ENCODE results near the gene TCF12.

The TCF12 gene

DNA sequence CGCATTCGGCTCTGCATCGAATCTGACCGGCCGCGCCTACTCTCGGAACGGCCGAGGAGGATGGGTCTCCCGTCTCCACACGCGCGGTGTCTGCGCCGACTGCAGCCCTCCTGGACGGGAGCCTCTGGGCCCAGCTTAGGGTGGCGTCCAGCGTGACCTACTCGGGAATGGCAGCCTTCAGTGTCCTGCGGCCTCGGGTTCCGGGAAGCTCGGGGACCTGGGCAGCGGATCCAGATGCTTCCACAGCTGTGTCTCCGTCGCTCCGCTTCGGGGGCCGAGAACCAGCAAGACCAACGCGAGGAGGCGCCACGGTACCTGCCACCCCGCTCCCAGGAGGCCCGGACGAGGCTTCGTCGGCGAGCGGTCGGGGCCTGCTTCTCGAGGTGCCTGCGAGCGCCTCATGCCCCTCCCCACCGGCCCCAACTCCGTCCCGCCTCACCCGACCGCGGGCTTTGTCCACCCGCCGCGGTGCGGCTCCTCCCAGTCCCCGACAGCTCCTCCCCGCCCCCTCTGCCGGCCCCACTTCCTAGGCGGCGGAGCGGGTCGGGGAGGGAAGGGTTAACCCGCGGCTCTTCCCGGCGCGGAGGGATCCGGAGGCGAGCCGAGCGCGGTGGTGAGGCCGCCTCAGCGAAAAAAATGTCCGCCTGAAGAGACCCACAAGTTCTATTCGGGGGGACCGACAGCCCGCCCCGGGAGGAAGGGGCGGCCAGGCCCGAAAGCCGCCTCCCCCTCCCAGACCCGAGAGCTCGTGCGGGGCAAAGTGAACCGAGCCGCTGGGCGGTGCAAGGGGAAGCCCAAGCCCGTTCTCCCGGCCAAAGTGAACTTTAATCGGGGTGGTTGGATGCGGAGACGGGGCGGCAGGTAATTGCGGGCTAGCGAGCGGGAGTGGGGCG is at the start of gene TCF12:
Gene TCF12 (plus strand): TSS at position 599 of the 893 bp plus-strand sequence. CDS start 1,270 bp downstream, outside the sequence.
- intact Hi-C loops (cut with DNase I), result loop anchor here (1.0 to 10.0 kb wide), 4 partner anchors 31 to 387 kb away; no protein-coding TSS in a partner anchor
- DNase-seq, result peak; percentile 85 to 98 (median 89)

DNA sequence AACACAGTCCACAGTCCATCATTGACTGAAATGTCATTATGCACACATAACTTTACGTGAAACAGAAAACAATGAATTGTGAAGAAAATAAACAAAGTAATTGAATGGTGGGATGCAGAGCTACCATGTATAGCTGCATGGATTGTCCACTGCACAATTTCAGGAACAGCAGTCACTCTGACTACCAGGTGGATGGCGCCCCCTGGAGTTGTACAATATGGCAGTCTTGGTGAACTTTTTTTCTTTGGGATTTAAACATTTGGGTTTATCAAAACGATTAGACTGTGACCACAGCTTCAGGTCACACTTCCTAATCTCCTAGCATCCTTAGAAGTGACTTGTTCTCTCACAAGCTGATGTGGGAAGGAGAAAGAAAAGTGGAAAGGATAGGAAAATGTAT is 48.9 kb upstream of the TCF12 start:
- peak in 7 of 10 donors; percentile 48 to 89 (median 56) for DNase-seq
- intact Hi-C loops (cut with DNase I), result loop anchor here (5.0 kb wide), 2 partner anchors 47 to 372 kb away; no protein-coding TSS in a partner anchor

DNA sequence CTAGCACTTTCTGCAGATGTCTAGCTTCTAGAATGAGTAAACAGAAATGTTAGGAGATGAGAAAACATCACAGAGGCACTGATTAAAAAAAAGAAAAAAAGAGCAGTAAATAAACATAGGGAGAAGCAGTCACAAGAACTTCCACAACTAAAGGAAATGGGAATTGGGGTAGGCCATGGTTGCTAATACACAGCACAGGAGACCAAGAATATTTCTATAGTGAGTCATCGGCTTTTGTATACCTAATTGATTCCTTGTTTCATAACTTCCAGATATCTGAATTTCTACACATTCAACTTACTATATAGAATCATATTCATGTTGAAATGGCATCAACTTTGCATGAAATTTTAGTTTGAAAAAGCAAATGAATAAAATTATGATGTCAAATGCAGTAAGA is 47.3 kb upstream of the TCF12 start:
- intact Hi-C loops (cut with DNase I), result no loop called here
- DNase-seq, result no peak

DNA sequence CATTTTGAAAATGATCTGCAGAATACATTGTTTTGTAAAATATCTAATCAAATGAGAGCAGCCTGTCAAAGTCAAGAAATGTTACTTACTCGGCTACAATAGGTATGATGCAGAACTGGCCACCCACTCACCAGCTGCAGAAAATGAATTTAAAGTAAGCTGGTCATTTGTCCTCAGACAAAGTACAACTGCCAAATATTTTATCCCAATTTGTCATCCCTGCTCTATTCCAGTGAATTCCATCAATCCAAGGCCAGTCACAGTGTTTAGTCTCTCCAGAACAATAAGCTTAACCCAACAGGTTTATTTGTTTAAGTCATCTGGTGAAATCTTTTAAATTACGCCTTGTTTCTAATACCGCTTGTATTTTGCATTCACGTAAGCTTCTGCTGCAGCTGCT is 46.6 kb upstream of the TCF12 start:
- intact Hi-C loops (cut with DNase I), result no loop called here
- DNase-seq, result no peak

DNA sequence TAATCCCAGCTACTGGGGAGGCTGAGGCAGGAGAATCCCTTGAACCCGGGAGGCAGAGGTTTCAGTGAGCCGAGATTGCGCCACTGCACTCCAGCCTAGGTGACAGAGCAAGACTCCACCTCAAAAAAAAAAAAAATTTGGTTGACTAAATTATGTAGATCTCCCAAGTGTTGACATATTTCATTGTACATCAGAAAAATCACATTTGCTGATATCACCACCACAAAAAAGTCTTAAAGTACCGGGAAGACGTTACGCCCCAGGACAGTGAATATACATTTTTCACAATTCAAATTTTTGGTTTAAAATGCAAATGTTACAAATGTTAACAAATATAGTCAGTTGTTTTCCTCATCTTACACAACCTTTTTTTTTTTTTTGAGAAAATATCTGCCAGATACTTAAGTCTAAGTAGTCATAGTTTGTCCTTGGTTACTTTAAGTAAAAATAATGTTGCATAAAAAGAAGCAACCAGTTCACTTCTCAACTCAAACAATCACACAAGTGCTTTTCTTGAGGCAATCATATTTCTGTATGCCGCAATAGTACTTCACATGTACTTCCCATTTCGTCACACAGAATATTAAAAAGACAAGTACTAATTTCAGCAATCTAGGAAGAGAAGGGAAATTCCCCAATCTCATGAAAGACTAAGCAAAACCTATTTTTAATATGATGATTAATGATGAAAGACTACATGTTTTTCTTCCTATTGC is 41.0 kb upstream of the TCF12 start:
- intact Hi-C loops (cut with DNase I), result no loop called here
- no peak for DNase-seq

DNA sequence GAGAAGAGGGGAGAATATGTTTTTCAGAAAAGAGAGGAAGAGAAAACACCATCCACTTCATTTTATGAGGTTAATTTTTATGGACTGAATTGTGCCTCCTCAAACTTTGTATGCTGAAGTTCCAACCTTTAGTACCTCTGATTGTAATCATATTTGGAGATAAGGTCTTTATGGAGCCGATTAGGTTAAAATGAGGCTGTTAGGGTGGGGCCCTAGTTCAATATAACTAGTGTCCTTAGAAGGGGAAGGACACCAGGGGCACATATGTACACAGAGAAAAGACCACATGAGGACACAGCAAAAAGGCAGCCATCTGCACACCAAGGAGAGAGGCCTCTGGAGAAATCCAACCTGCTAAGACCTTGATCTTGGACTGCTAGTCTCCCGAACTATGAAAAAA is 38.9 kb upstream of the TCF12 start:
- intact Hi-C loops (cut with DNase I), result no loop called here
- DNase-seq, result no peak

DNA sequence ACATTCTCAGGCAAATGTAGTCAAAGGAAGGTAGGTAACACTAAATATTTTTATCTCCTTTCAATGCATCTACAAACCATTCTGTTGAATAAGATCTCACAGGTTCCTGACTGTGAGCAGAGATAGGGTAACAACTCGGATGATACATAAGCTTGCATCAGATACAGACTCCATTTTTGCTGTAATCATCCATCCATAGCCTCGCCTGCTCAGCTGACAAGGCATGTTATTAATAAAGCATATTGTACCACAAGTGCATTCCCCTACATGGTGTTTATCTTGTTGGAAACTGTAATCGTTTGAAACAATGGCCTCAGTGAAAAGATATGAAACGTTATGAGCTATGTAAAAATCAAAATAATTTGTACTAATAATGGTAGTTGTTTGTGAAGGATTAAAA is 35.4 kb upstream of the TCF12 start:
- intact Hi-C loops (cut with DNase I), result loop anchor here (10.0 kb wide), 1 partner anchor 422 kb away; no protein-coding TSS in a partner anchor
- no peak for DNase-seq

DNA sequence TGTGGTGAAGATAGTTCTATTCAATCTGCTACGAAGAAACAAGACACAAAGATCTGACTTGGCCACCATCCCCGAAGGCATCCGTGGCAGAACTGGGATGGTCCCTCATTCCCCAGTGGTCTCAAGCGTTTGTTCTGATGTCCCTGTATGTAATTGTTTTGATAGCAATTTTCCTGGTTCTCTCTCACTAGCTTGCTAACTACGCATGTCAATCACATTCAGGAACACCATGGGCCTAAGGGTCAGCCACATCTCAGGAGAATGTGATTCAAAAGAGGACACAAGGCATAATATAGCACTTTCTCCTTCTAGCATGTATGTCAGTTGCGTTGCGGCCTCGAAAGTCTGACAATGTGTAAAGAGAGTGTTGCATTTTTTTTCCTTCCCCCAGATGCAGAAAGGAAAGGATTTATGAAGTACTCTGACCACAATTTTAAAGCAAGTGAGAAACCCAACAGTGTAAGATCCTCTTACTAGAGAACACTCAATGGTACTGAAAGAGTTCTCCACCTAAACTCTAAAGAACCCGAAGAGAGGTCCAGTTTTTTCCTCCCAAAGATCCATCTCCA is 32.0 kb upstream of the TCF12 start:
- intact Hi-C loops (cut with DNase I), result loop anchor here (2.0 to 10.0 kb wide), 2 partner anchors 154 to 418 kb away; partner anchors contain the start of gene ZNF280D

DNA sequence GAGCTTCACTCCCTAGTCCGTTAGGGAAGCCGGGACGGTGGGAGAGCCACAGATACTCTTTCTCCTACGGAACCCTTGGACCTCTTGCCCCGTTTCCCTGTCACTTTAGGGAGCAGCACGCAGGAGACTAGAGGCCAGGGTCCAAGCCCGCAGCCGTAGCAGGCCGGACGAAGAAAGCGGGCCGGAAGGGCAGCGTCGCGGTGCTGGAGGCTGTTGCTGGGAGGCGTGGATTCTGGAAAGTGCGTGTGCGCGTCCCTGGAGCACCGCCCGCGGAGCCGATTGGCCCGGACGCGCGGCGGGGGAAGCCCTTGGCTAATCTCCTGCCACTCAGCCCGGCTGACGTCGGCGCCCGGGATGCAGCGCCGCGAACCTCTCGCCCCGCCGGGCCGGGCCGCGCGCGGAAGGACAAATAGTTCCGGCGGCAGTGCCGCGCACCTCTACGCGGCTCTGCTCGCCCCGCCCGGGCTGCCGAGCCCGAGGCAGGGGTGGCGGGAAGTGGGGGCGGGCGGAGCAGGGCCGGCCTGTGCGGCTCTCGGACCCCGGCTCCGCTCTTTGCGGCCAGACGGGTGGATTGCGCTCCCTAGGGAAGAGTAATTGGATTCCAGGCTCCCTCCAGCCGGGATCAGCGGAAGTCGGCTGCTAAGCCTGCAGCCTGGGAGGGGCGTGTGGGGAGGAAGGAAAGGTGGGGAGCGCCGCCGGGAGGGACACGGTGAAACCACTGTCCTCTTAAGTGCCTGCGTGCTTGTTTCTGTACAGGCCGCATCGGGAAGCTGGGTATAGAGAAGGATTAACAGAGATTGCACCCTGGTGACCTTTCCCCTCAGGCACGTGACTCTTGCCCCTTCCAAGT is 31.3 kb upstream of the TCF12 start:
- peak; percentile 86 to 99 (median 93) for DNase-seq
- intact Hi-C loops (cut with DNase I), result loop anchor here (1.0 to 10.0 kb wide), 3 partner anchors 31 to 418 kb away; partner anchors contain the start of genes TCF12 and ZNF280D

More for the DNA sequence above, 32.0 kb upstream of the TCF12 start:
- DNase-seq, result no peak

DNA sequence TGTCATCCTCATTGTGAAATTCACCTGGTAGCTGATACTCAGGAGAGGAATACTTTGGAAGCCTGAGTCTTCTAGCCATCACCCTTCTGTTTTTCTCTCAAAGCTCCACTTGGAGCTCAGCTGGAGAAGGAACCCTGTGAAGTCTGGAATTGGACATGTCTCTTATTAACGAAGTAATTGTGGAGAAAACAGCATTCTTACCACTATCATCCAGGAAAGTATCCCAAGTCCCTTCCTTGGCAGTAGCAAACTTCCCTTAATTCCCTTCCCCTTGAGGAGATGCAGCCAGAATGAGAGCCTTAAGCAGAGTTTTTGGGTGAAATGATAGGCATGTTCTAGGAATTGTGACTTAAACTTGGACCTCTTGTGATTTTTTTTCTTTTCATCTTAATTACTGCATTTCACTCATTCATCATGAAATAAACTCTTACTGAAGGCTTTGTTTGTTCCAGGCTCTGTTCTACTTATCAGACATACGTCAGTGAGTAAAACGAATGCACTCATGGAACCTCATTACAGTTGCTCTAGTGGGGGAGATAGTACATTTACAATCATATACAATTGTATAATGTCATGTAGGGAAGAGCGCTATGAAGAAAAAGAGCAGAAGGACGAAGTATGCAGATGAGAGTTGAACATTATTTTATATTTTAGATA is 30.5 kb upstream of the TCF12 start:
- intact Hi-C loops (cut with DNase I), result loop anchor here (1.0 to 10.0 kb wide), 3 partner anchors 30 to 417 kb away; partner anchors contain the start of genes TCF12 and ZNF280D
- DNase-seq, result no peak

DNA sequence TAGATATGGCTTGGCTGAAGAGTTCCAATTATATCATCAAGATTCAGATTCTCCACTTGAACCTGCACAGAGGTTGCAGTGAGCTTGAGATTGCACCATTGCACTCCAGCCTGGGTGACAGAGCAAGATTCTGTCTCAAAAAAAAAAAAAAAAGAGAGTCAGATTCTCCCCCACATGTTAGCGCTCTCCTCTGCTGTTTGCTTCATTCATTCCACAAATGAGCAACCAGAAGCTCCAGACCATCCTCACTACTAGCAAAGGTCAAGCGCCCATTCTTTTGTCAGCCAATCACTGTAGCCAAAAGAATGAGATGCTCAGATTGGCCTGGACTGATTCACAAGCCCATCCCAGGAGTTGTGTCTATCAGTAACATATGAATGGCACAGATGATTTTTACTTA is 28.4 kb upstream of the TCF12 start:
- intact Hi-C loops (cut with DNase I), result no loop called here
- DNase-seq, result no peak

DNA sequence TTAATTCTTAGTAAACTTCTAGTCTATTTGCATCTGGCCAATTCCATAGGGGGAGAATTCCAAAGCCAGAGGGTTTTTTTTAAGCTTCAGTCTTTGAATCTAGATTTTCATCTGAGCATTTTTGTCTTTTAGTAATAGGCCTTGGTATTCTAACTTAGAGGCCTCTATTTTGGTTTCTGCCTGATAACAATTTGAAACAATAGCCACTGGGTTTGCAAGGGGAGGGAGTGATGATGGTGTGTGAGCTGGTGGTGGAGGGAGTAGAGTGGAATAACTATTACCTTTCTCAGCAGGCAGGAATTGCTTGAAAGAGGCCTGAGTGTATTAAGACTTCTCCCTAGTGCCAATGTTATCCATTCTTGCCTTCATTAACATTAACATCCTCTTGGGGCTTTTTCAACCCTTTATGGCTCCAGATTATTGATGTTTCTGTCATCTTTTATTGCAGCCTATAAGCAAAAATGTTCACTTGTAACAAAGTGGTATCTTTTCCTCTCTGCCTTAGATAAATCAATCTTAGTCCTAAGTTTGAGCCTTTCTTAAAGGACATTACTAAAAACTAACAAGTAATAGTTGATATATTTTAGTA is 26.5 kb upstream of the TCF12 start:
- intact Hi-C loops (cut with DNase I), result no loop called here
- no peak for DNase-seq

DNA sequence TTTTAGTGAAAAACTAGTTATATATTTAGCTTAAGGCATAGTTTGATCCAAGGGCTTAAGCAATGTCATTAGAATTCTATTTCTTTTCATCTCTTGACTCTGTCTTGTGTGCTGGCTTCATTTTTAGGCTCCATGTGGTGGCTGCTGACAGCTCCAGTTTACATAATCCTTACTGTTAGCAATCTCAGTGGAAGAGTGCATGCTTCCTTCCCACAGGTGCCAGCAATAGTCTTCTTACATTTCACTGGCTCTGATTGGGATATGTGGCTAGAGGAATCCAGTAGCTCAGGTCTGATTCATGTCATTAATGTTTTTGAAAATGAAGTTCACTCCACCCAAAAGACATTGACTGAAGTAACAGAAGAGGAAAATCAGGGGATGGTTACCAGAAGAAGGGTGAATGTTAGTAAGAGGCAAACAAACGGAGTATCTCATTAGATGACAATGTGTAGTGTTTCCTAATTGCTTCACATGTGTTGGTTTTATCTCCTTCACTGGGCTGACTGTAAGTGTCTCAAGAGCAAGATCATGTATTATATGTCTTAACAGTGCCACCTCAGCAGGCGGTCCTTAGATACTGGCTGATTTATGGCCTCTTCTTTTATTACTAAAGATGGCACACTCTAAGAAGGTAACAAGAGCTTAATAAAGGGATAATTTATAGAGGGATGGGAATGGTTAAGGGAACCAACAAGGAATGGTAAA is 25.6 kb upstream of the TCF12 start:
- no peak for DNase-seq
- intact Hi-C loops (cut with DNase I), result no loop called here

DNA sequence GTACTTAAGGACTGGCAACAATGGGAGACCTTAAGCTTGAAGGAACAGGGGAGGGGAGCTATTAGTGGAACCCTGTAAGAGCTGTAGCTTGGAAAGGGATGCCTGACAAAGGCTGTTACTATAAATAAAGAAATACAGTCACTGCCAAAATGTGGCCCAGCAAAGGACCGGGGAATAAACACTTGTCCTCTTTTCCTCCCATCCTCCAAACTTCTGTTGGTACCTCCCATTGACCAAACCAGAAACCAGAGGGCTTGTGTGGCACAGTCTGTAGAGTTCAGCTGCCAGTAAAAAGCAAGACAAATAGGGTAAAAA is 25.1 kb upstream of the TCF12 start:
- DNase-seq, result no peak
- intact Hi-C loops (cut with DNase I), result no loop called here

DNA sequence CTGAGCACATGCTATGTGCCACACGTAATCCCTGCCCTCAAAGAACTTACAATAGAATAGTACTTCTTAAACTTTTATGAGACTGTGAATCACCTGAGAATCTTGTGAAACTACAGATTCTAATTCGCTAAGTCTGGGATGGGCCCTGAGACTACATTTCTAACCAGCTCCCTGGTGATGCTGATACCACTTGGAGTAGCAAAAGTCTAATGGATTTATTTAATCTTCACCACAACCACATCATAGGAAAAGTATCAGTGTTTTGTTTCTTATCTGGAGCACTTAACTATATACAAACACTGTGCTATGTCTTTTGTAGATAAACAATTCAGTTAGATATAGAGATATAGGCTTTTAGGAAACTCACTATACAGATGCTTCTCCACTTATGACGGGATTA is 23.8 kb upstream of the TCF12 start:
- intact Hi-C loops (cut with DNase I), result no loop called here
- DNase-seq, result no peak

DNA sequence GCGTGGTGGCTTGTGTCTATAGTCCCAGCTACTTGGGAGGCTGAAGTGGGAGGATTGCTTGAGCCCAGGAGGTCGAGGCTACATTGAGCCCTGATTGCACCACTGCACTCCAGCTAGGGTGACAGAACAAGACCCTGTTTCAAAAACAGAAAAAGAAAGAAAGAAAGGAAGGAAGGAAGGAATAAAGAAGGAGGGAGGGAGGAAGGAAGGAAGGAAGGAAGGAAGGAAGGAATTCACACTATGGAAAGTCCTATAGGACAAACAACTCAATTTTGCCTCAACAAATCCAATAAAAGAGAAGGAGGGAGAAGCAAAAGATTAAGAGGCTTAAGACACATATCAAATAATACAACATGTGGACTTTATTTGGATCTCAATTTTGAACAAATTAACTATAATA is 16.5 kb upstream of the TCF12 start:
- DNase-seq, result no peak
- intact Hi-C loops (cut with DNase I), result no loop called here

DNA sequence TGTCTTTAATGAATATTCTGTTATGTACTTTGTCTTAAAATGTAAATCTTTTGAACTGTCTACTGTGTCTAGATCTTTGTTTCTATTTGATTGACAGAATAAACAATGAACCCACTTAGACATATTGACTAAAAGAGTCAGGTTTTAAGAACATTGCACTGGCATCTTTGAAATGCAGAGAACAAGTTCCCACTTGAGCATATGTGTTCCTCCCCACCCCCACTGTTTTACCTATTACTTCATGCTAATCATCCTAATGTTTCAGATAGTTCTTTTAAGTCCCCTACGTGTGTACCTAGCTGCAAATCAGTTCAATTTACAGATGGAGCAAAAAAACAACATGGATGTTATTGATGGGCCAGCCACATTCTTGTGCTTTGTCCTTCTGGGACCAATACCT is 11.7 kb upstream of the TCF12 start:
- DNase-seq, result no peak

DNA sequence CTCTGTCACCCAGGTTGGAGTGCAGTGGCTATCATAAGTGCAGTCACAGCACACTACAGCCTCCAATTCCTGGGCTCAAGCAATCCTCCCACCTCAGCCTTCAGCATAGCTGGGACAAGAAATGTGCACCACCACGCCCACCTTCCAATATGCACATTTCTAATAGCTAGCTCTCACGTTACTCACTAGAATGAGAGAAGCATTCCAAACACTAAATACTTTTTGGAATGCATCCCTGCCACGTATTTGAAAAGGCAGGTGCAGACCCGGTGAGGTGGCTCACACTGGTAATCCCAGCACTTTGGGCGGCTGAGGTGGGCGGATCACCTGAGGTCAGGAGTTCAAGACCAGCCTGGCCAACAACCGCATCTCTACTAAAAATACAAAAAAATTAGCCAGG is 7.6 kb upstream of the TCF12 start:
- intact Hi-C loops (cut with DNase I), result loop anchor here (10.0 kb wide), 3 partner anchors 86 to 394 kb away; no protein-coding TSS in a partner anchor
- no peak for DNase-seq

More for the DNA sequence above, 11.7 kb upstream of the TCF12 start:
- intact Hi-C loops (cut with DNase I), result no loop called here
